ENCODE data around the gene AFMID.

DNA sequence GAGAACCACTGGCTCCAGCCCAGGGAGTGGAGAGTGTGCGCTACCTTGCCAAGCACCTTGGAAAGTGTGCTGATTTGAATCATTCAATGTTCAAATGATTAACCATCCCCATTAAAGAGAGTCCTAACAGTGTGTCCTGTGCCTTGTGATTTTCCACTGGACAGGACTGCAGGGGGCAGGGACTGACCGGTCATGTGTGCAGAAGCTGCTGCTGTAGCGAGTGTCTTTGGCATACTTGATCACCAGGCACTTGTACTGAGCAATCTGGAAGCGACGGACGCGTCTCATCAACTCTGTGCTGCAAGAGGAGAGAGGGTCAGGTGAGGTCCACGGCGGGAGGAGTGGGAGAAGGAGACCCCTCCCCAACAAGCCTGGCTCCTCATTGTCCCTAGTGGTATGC is 2.3 kb upstream of the AFMID start:
- no peak for TF ChIP-seq FOXM1 (IDR thresholded peaks at IDR 0.05; ENCODE audit: borderline replicate concordance)
- TF ChIP-seq ARNT (IDR thresholded peaks at IDR 0.05) = no peak
- TF ChIP-seq NFRKB (IDR thresholded peaks at IDR 0.05) = no peak
- TF ChIP-seq FOXA1 (IDR thresholded peaks at IDR 0.05) = no peak
- TF ChIP-seq HDGF (IDR thresholded peaks at IDR 0.05; ENCODE audit: borderline replicate concordance) = no peak
